Measurements from ENCODE around the gene ZNF432.
A peak's percentile ranks its signal among the peaks of the same experiment; 100 is the strongest.

ZNF432 gene

GRCh38 chr19:52007806-52008557 lies 40.7 kb downstream of the ZNF432 start, which contains the start of gene ZNF615:
ZNF615 (minus strand) TSS chr19:52008211; CDS start chr19:52003711, 4,500 bp downstream.
- peak; percentile 92 for DNase-seq

GRCh38 chr19:52007451-52007805 lies 41.2 kb downstream of the ZNF432 start:
- DNase-seq = no peak

DNA sequence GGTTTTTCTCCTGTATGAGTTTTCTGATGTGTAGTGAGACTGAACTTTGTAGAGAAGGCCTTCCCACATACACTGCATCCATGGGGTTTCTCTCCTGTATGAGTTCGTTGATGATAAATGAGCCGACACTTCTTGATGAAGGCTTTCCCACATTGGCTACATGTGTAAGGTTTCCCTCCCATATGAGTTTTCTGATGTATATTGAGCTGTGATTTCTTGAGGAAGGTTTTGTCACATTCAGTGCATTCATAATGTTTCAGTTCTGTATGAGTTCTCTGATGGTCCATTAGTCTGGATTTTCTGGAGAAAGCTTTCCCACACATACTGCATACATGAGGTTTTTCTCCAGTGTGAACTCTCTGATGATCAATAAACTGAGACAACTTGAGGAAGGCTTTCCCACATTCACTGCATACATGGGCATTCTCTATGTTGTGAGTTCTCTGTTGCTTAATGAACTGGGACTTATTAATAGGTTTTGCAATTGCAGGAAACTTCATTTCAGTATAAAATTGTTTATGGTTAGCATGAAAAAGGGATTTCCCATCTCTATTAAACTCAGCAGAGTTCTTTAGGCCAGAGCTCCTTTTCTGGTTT lies 54.5 kb downstream of the ZNF432 start:
- no peak for DNase-seq

DNA sequence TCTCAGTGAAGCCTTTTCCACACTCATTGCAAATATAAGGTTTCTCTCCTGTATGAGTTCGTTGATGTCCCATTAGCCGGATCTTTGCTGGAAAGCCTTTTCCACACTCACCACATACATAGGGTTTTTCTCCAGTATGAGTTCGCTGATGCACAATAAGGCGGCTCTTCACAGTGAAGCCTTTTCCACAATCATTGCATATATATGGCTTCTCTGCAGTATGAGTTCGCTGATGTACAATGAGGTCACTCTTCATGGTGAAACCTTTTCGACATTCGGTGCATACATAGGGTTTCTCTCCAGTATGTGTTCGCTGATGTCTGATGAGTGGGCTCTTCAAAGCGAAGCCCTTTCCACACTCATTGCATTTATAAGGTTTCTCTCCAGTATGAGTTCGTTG lies 55.2 kb downstream of the ZNF432 start:
- DNase-seq = no peak

GRCh38 chr19:51986309-51987291 lies 62.0 kb downstream of the ZNF432 start, which contains the start of gene ZNF350:
ZNF350 (minus strand) TSS chr19:51986840; CDS start chr19:51974360, 12,480 bp downstream.
- DNase-seq = peak; percentile 94

DNA sequence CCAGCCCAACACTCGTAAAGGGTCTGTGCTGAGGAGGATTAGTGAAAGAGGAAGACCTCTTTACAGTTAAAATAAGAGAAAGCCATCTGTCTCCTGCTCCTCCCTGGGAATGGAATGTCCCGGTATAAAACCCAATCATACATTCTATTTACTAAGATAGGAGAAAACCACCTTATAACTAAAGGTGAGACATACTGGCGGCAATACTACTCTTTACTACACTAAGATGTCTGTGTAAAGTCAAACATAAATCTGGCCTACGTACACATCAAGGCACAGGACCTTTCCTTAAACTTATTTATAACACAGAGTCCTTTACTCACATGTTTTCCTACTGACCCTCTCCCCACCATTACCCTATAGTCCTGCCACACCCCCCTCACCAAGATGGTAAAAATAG lies 65.3 kb downstream of the ZNF432 start:
- no peak for DNase-seq
